CD4-positive, alpha-beta T cell treated with Interleukin-17A for 4 hours (primary cell): Measurements from ENCODE around the gene PRR36.
"Not testable (repeated sequence)": the region's sequence is repeated elsewhere in the genome, so short reads cannot be mapped to it uniquely, and the experiment has no call there.

Experiments
- DNase-seq: peaks from one replicate; pipeline ENCODE4 v3.0.0-alpha.2; 2020; ENCODE audit warnings: mixed read lengths

PRR36 gene

DNA sequence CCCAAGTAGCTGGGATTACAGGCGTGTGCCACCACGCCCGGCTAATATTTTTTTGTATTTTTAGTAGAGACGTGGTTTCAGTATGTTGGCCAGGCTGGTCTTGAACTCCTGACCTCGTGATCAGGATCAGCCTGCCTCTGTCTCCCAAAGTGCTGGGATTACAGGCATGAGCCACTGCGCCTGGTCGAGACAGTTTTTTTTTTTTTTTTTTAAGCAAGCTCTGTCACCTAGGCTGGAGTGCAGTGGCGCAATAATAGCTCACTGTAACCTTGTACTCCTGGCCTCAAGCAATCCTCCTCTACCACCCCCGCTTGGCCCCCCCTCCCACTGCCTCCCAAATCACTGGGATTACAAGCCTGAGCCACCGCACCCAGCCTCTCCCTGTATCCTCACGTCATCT lies 23.1 kb upstream of the PRR36 start:
- no peak for DNase-seq

DNA sequence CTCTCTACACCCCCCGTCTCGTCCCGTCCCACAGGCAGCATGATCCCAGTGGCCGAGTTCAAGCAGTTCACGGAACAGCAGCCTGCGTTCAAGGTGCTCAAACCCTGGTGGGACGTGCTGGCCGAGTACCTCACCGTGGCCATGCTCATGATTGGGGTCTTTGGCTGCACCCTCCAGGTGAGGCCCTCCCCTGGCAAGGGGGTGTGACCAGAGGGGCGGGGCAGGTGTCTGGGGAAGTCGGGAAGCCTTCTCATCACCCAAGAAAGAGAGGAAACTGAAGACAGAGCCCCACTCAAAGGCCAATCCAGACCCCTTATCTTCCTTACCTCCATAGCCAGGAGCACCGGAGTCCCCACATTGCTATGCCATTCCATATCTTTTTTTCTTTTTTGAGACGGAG lies 21.4 kb upstream of the PRR36 start:
- DNase-seq: no peak

DNA sequence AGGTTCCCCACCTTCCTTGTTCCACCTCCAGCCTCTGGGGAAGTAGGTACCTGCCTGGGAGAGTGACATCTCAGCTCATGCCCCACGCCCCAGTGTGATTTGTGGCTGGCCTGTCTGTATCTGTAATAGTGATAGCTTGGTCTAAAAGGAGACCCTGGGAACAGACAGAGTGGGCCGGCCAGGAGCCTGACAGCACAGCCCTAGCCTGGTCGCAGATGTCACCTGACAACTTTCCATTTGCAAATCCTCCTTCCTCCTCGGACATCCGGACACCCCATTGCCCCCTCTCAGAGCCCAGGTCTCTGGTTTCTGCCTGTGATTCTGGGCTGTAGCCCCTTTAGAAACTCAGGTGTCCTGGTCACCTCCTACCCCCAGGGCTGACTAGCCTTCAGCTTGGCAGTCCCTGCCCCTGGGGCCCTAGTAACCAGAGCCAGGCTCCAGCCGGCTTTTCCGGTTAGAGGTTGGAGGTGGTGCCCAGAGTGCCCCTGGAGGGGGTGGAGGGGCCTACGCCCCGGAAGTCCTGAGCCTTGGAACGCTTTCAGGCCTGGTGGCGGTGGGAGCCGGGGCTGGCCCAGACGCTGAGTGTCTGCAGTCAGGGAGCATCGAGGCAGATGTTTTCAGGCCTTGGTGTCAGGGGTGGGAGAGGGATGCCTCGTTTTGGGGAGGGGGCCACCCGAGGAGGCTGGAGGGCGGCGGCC lies 20.6 kb upstream of the PRR36 start:
- DNase-seq: no peak

DNA sequence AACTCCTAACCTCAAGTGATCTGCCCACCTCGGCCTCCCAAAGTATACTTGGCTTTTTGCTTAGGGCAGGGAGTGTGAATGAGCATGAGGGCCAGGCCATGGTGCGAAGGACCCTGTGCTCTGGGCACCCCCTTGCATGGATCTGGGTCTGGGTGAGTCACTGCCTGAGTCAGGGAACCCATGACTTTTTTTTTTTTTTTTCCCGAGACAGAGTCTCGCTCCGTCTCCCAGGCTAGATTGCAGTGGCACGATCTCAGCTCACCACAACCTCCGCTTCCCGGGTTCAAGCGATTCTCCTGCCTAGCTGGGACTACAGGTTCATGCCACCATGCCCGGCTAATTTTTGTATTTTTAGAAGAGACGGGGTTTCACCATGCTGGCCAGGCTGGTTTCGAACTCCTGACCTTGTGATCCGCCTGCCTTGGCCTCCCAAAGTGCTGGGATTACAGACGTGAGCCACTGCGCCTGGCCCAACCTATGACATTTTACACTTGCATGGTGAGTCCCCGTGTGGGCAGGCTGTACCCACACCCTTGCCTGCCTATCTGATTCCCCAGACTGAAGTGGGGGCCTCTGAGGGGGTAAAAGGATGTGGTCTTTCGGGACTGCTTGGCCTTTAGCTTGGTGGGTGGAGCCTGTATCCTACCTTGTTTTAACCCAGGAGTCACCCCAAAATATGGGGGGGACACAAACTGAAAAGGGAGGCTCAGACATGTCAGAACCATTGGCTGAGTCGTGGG lies 19.3 kb upstream of the PRR36 start:
- DNase-seq: not testable (repeated sequence)

DNA sequence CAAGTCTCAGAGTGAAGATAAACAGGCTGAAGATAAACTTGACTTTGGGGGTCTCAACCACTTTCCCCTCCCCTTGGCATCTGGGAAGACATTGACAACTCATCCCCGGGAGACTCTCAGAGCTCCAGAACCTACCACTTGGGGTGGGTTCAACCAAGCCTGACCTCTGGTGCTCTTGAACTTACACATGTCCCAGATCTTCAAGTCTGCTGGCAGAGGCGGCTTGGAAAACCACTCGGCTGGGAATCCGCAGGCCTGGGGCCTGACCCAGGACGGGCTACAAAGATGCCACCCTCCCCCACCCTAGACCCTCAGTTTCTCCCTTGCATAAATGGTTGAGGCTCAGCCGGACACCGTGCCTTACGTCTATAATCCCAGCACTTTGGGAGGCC lies 14.6 kb upstream of the PRR36 start:
- DNase-seq: no peak

DNA sequence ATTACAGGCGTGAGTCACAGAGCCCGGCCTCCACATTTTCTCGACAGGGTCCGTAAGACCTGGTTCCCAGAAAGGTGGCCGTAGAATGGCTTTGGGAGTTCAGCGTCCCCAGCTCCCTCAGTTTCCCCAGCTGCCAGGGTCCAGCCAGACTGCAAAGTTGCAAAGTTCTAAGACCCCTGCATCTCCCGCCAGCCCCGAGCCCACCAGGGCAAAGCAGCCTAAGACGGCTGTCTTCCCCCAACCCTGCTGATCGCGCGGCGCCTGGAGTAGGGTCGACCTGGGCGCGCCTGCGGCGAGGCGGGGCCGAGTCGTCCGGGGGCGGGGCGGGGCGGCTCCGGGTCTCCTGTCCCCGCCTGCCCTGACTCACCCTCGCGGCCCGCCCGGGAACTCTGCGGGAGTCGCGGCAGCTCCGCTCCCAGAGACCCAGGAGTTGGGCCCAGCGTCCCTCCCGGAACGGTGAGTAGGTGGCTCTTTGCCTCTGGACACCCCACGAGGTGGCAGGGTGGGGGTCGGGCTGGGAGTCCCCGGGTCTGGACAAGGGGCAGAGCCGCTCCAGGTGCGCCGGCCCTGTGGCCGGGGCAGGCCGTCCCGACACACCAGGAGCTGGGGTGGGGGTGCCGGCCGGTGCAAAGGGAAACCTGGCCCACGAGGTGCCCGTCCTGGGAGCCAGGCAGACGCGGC lies 14.1 kb upstream of the PRR36 start, which contains the start of gene LRRC8E:
Gene LRRC8E, plus strand, starts transcription at position 366 of the 681 bp plus-strand sequence. CDS start 7,094 bp downstream, outside the sequence.
- DNase-seq: peak; percentile 63

DNA sequence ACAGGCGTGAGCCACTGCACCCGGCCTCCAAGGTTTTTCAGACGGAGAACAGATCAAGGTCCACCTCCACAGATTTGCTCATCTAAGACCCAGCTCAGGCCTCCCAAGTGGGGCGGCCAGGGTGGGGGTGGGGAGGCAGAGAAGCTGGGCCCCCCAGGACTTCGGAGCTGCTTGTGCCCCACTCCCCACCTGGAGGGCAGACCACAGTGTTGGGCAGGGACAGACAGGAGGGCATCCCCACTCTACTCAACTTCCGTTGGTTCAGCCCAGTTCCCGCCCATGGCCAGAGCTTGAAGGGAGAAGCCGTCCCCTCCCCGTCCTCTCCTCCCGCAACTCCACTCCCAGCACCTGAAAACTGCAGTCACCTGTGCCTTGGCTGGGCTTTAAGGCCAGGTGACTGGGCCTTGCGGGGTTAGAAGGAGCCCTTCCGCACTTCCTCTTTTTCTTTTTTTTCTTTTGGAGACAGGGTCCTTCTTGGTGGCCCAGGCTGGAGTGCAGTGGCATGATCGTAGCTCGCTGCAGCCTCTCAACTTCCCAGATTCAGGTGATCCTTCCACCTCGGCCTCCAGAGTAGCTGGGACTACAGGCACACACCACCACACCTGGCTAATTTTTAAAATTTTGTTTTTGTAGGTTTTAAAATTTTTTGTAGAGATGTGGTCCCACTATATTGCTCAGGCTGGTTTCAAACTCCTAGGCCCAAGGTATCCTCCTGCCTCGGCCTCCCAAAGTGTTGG lies 13.4 kb upstream of the PRR36 start:
- DNase-seq: no peak

DNA sequence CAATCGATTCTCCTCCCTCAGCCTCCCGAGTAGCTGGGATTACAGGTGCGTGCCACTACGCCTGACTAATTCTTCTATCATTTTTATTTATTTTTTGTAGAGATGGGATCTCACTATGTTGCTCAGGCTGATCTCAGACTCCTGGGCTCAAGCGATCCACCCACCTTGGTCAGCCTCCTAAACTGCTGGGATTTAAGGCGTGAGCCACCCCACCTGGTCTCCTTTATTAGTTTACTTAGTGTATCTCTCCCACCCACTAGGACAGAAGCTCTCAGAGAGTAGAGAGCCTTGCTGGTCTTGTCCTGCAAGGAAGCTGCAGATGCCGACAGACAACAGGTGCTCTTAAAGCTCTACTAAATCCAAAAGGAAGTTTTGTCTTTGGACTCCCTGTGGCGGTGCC lies 11.6 kb upstream of the PRR36 start:
- no peak for DNase-seq

DNA sequence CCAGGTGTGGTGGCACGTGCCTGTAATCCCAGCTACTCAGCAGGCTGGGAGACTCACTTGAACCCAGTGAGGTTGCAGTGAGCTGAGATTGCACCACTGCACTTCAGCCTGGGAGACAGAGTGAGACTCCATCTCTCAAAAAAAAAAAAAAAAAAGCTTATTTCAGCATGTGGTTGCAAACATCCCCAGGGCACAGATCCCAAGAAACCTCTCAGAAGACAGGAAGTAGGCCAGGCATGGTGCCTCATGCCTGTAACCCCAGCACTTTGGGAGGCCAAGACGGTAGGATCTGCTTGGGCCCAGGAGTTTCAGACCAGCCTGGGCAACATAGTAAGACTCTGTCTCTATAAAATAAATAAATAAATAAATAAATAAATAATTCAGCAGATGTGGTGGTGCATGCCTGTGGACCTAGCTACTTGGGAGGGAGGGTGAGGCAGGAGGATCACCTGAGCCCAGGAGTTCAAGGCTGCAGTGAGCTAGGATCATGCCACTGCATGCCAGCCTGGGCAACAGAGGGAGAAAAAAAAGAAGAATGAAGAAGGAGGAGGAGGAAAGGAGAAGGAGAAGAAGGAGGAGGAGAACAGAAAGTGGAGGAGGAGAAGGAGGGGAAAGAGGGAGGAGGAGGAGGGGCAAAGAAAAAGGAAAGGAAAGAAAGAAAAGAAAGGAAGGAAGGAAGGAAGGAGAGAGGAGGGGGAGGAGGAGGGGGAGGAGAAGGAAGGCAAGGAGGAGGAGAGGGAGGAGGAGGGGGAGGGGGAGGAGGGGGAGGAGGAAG lies 9.8 kb upstream of the PRR36 start:
- no peak for DNase-seq

DNA sequence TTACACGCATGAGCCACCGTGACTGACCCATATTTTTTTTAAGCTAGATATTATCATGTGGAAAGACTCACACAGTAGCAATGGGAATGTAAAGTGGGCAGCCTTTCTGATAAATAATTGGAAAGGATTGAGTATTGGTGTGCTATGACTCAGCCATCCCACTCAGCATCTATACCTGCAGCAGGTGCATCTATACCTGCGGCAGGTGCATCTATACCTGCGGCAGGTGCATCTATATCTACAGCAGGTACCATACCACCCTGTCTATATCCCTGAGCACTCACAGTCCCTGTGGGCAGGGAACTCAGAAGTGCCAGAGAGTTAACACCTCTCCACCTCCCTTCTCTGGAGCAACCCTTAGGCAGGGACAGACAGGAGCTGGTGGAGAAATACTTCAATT lies 8.9 kb upstream of the PRR36 start:
- DNase-seq: no peak

DNA sequence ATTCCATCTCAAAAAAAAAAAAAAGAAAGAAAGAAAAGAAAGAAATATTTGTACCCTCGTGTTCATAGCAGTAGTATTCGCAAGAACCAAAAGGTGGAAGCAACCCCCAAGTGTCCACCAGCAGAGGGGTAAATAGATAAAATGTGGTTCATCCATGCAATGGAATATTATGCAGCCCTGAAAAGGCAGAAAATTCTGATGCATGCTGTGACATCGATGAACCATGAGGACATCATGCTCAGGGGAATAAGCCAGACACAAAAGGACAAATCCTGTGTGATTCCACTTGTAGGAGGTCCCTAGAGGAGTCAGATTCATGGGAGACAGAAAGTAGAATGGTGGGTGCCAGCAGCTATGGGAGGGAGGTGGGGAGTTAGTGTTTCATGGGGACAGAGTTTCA lies 7.7 kb upstream of the PRR36 start:
- no peak for DNase-seq

DNA sequence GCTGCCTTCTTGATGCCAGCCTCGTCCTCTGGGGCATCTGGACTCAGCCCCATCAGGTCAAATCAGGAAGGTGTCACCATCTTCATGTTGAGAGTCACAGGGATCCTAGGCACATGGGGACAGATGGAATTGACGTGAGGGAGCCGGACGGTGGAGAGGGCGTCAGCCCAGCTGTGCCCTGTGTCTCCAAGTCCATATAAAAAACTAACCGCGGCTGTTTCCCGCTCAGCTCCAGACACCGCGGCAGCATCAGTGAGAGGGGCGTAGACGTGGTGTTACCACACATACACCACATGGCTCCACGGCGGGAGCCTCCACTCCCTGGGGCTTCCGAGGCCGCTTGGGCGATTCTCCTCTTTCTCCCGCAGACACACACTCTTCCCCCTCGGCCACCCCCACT lies 5.6 kb upstream of the PRR36 start:
- no peak for DNase-seq

DNA sequence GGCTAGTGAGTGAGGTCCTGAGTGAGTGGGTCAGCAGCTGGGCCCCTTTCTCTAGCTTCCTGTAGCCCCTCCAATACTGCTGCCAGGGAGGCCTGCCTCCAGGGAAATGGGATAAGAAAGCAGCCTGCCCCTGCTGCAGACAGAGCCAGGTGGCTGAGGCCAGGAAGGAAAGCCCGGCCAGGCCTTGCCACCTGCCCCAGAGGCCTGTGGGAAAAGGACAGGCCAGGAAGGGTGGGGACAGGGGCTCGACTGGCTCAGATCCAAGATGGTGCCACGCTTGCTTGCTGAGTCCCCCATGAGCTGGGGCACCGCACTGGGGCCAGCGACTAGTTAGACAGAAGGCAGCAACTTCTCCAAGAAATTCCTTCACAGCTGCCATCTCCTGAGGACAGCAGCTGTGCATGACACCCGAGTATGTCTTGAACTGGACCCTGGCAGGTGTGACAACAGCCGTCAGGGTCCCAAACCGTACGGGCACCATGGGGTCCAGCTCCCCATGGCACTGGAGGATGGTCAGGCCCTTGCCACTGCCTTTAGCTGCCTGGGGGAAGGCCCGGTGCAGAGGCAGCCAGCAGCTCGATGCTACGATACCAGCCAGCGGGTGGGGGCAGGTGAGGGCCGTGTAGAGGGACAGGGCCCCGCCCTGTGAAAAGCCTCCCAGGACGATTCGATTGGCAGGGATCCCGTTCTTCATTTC lies 5.1 kb upstream of the PRR36 start:
- DNase-seq: no peak

DNA sequence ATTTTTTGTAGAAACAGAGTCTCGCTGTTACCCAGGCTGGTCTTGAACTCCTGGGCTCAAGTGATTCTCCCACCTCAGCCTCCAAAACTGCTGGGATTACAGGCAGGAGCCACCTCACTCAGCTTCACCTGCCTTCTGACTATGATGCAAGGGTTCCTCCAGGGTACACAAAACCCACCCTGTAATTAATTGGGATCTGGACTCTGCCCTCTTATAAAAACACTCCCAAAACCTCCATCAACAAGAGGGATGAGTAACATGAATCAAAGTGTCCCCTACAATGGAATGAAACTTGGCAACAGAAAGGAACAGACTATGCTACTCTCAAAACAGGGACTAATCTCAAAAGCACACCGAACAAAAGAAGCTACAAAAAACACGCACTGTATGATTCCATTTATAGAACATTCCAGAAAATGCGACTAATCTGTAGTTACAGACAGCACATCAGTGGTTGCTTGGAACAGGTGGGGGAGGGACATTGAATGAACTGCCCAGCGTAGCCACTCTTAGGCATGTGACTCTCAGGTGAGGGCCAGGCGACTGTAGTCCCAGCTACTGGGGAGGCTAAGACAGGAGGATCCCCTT lies 3.2 kb upstream of the PRR36 start:
- DNase-seq: no peak

DNA sequence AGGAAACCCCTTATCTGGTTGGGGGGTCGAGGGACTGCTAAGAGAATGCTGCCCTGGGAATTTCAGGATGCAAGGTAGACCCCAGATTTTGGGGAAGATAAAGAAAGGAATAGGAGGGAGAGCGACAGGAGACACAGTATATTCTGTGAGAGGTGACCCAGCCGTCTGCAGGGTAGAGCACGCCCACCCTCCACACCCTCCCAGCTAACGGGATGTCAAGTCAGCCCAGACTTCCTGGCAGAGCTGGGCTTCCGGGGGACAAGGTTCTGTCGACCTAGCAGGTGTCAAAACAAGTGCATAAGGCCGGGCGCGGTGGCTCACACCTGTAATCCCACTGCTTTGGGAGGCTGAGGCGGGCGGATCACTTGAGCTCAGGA lies 695 bp upstream of the PRR36 start:
- DNase-seq: peak; percentile 25

DNA sequence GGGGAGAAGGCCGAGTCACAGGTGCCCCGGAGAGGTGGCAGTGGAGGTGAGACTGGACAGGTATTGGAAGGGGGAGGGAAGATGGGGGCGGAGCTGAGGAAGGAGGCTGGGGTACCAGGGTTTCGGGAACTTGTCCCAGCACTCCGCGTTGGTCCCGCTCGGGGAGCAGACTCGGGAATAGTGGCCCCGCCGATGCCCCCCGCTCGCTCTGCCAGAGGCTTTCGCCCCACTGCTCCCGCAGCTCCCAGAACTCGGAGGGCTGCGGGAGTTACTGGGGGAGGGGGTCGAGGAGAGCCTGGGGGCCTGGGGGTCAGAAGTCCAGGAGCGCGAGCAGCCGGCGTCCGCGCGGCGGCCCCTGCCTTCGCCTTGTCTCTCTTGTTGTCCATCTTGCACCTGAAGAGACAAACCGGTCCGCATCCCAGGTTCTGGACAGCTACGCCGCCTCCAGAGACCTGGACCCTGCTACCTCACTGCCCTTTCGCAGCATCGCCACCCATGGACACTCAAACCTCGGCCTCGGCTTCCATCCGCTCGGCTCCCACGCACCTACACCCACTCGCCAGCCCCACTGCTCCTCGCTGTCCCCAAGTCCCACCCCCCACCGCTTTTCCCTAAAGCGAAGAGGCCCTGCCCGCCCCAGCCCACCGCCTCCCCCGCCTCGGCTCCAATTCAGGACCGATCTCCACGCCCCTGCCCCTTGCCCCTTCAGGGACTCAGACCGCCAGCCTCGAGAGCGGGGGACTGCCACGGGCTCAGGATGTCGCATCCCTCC lies 700 bp downstream of the PRR36 start:
- no peak for DNase-seq

DNA sequence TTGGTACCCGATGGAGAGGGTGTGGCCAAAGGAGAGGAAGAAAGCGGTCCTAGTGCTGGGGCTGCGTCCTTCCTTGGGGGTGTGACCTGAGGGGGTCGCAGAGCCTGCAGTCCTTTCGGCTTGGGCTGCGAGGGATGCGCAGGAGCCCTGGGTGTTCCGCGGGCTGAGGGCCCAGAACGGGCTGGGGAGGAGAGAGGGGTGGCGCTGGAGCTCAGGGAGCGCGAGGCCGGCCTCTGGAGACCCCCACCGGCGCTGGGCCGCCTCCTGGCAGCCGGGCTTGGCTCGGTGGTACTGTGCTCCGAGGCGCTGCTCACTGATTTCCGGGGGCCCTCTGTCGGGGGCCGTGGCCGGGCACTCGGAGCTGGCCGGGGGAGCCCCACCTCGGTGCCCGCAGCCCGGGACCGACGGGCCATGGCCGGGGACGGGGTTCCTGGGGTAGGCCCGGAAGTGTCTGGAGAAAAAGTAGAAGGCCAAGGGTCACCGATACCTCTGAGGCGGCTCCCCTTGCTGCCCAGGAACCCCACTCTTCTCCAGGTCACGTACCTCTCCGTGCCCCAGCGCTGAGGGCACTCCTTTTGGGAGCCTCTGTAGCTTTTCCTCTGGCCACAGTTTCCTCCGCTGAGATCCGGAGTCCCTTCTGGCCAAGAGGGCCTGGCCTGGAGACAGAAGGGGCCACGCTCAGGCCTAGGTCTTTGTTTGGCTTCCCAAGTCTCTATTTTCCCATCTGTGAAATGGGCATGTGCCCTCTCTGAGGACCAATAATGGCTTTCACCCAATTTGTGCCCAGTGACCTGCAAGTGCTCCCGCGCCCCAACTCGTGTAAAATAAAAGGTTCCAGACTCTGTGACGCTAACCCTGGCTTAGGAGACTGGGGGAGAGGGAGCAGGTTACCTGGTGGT lies 1.6 kb downstream of the PRR36 start:
- DNase-seq: no peak

DNA sequence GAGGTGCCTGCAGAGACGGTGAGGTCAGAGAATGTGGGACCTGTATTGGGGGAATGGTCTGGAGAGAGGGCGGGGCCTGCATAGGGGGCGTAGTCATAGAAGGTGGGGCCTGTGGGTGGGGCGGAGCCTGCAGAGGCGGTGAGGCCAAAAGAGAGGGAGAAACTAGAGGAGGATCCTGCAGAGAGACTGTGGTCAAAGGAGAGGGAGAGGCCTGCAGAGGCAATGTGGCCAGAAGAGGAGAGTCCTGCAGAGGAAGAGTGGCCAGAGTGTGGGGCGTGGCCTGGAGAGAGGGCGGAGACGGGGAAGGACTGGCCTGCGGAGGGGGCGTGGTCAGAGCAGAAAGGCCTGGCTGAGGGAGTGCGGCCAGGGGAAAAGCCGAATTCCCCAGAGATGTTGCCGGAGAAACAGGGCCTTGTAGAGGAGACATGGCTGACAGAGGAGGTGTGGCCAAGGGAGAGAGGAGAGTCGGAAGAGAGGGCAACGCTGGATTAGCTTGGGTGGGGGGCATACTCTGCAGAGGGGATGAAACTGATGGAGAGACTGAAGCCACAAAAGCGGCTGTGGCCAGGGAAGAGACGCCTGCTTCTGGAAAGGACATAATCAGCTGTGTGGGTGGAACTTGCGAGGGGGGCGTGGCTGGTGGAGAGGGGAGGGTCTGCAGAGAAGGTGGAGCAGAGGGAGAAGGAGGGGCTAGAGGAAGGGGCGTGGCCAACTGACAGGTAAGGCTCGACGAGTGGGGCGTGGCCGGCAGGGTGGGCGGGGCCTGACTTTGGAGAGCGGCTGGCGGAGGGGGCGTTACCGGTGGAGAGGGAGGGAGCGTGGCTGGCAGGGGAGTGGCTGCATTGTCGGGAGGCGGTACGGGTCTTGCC lies 2.5 kb downstream of the PRR36 start:
- peak; percentile 78 for DNase-seq
